HG03039 (cell line): Measurements from ENCODE around the gene FOXS1.

ENCODE experiments used
- ATAC-seq: cut with Tn5 transposase; IDR thresholded peaks from one replicate; pipeline ENCODE4 v1.9.1; 2021; ENCODE audit warnings: mild to moderate bottlenecking, moderate library complexity; ENCODE audit not compliant: unreplicated experiment

The FOXS1 gene

GRCh38 chr20:31861385-31862156, 16.2 kb upstream of the FOXS1 start:
- no peak for ATAC-seq

GRCh38 chr20:31861135-31861384, 15.7 kb upstream of the FOXS1 start:
- no peak for ATAC-seq

GRCh38 chr20:31860390-31861134, 15.2 kb upstream of the FOXS1 start:
- ATAC-seq: no peak

- no peak for ATAC-seq
Observed at GRCh38 chr20:31859998-31860380, 14.6 kb upstream of the FOXS1 start.

- ATAC-seq: no peak
Observed at GRCh38 chr20:31859266-31859997, 14.0 kb upstream of the FOXS1 start.

GRCh38 chr20:31858760-31859083, 13.3 kb upstream of the FOXS1 start:
- ATAC-seq: no peak

GRCh38 chr20:31857861-31858759, 12.7 kb upstream of the FOXS1 start:
- no peak for ATAC-seq

- no peak for ATAC-seq
Observed at GRCh38 chr20:31856516-31856915, 11.1 kb upstream of the FOXS1 start.

- ATAC-seq: no peak
Observed at GRCh38 chr20:31853481-31853880, 8.1 kb upstream of the FOXS1 start.

GRCh38 chr20:31851240-31851955, 6.0 kb upstream of the FOXS1 start:
- ATAC-seq: no peak

GRCh38 chr20:31849306-31849930, 4.0 kb upstream of the FOXS1 start:
- ATAC-seq: no peak

GRCh38 chr20:31848088-31848999, 2.9 kb upstream of the FOXS1 start:
- ATAC-seq: no peak

GRCh38 chr20:31846793-31847138, 1.4 kb upstream of the FOXS1 start:
- ATAC-seq: no peak

- ATAC-seq: no peak
Observed at GRCh38 chr20:31844737-31845299, 586 bp downstream of the FOXS1 start.

- ATAC-seq: no peak
Observed at GRCh38 chr20:31843881-31844280, 1.5 kb downstream of the FOXS1 start.

GRCh38 chr20:31843288-31843687, 2.1 kb downstream of the FOXS1 start:
- no peak for ATAC-seq

- no peak for ATAC-seq
Observed at GRCh38 chr20:31842471-31843157, 2.8 kb downstream of the FOXS1 start.

- ATAC-seq: no peak
Observed at GRCh38 chr20:31841928-31842327, 3.5 kb downstream of the FOXS1 start.
